Nephron (organoid): ENCODE data around the gene HIPK2.
A peak's percentile ranks its signal among the peaks of the same experiment; 100 is the strongest.

Experiments
- H3K27ac Mint-ChIP-seq, 3 experiments: 2 replicates each; pipeline ENCODE4 v1.8.0; 2020; ENCODE audit warnings: mixed read lengths in 3 of 3, mild to moderate bottlenecking in 2 of 3, moderate library complexity in 1 of 3
- H3K27me3 Mint-ChIP-seq: 2 replicates; pipeline ENCODE4 v1.8.0; 2021; ENCODE audit warnings: low read depth, mild to moderate bottlenecking, moderate library complexity, mixed read lengths
- H3K36me3 Mint-ChIP-seq: 2 replicates; pipeline ENCODE4 v1.8.0; 2020; ENCODE audit warnings: low read depth, mixed read lengths
- H3K4me1 Mint-ChIP-seq: 2 replicates; pipeline ENCODE4 v1.8.0; 2020; ENCODE audit warnings: mixed read lengths
- H3K4me3 Mint-ChIP-seq, 3 experiments: 2 replicates each; pipeline ENCODE4 v1.8.0; 2020; ENCODE audit warnings: mild to moderate bottlenecking in 3 of 3, mixed read lengths in 3 of 3, moderate library complexity in 2 of 3
- H3K9me3 Mint-ChIP-seq: 2 replicates; pipeline ENCODE4 v1.8.0; 2020; ENCODE audit warnings: mixed read lengths
- TF ChIP-seq, protein P1 (sequence below), 3 experiments: fragments of 200-600 bp; sonication (generic); IDR thresholded peaks; one replicate each; pipeline ENCODE4 v1.5.0; 2021; ENCODE audit warnings: antibody characterized with exemption in 3 of 3; ENCODE audit not compliant: unreplicated experiment in 3 of 3

HIPK2 gene

DNA sequence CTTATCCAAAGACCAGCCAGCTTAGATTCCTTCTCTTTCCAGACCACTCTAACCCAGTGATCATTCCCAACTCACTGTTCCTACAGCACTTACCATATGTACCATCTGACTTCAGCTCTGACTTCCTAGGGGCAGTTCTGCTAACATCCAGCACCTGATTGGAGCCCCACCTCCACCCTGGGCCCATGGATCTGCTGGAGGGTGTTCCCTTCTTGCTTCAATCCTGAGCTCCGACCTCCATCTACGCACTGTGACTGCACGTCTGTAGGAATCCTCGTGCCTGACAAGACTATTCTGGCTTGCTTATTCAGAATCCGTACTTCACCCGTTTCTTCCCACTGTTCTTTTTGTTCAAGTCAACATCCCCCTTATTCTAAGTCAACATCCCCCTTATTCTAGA, 57.6 kb downstream of the HIPK2 start:
- no peak overlapping the region for H3K27ac Mint-ChIP-seq
- TF ChIP-seq, protein P1, sequence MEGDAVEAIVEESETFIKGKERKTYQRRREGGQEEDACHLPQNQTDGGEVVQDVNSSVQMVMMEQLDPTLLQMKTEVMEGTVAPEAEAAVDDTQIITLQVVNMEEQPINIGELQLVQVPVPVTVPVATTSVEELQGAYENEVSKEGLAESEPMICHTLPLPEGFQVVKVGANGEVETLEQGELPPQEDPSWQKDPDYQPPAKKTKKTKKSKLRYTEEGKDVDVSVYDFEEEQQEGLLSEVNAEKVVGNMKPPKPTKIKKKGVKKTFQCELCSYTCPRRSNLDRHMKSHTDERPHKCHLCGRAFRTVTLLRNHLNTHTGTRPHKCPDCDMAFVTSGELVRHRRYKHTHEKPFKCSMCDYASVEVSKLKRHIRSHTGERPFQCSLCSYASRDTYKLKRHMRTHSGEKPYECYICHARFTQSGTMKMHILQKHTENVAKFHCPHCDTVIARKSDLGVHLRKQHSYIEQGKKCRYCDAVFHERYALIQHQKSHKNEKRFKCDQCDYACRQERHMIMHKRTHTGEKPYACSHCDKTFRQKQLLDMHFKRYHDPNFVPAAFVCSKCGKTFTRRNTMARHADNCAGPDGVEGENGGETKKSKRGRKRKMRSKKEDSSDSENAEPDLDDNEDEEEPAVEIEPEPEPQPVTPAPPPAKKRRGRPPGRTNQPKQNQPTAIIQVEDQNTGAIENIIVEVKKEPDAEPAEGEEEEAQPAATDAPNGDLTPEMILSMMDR (IDR thresholded peaks at IDR 0.05; ENCODE audit: unreplicated experiment in 3 of 3) = no peak

DNA sequence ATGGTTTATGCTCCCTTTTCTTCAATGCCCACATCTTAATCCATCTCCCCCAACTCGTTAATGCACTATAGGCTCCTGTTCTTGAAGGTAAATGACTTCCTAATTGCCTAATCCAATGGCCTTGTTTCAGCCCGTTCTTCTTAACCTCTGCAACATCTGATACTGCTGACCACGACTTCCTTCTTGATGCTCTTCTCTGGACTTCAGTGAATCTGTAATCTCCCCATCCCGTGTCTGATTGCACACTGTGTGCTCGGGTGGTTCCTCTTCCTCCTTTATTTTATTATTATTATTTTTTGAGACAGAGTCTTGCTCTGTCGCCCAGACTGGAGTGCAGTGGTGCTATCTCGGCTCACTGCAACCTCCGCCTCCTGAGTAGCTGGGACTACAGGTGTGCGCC, 58.9 kb downstream of the HIPK2 start:
- Mint-ChIP-seq H3K36me3 (peaks cover 35% of the 10 kb centered on the region), H3K27me3 (no peaks in the 10 kb centered on the region), H3K9me3 (no peaks in the 10 kb centered on the region), H3K4me3 (no peak overlapping the region), H3K4me1 (no peaks in the 10 kb centered on the region), H3K27ac (no peak overlapping the region)
- TF ChIP-seq, protein P1 (IDR thresholded peaks at IDR 0.05; ENCODE audit: unreplicated experiment in 3 of 3) = no peak

More for the DNA sequence above, 57.6 kb downstream of the HIPK2 start:
- Mint-ChIP-seq H3K27me3 (no peaks in the 10 kb centered on the region), H3K4me1 (peaks cover 4% of the 10 kb centered on the region), H3K9me3 (no peaks in the 10 kb centered on the region), H3K4me3 (no peak overlapping the region), H3K36me3 (peaks cover 24% of the 10 kb centered on the region)

- Mint-ChIP-seq H3K4me1 (no peaks in the 10 kb centered on the region), H3K4me3 (no peak overlapping the region), H3K36me3 (peaks cover 35% of the 10 kb centered on the region), H3K9me3 (no peaks in the 10 kb centered on the region), H3K27ac (no peak overlapping the region), H3K27me3 (no peaks in the 10 kb centered on the region)
- TF ChIP-seq, protein P1 (IDR thresholded peaks at IDR 0.05; ENCODE audit: unreplicated experiment in 3 of 3) = no peak
Observed at GRCh38 chr7:139718141-139718540, 59.7 kb downstream of the HIPK2 start.

DNA sequence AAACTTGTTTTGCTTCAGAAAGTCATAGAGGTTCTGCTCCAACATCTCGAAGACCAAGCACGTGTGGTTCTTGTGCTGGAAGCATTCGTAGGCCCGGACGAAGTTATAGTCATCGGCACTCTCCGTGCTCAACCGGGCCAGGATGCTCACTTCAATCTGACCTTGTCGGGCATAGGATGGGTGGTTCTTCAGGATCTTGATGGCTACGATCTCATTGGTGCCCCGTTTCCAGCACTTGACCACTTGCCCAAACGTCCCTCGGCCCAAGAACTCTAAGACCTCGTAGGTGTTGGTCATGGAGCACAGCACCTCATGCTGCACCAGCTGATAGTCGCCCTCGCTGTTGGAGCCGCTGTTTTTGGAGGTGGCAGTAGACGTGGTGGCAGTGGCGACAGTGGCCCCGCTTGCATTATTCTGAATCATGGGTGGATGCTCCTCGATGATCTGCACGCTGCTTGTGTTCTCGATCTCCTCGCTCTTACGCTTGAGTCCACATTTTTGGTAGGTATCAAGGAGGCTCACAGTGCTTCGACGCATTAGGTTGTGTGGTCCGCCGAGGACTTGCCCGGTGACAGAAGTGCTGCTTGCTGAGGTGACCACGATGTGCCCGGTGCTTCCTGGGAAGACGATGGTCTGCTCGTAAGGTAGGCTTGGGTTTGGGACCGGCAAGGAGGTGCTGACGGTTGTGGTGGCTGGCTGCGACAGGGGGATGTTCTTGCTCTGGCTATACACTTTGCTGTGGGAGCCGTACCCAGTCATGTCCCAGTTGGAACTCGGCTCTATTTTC, 61.4 kb downstream of the HIPK2 start:
- no peaks in the 10 kb centered on the region for H3K9me3 Mint-ChIP-seq

GRCh38 chr7:139715194-139715815, 62.5 kb downstream of the HIPK2 start:
- Mint-ChIP-seq H3K27me3 (no peaks in the 10 kb centered on the region), H3K9me3 (no peaks in the 10 kb centered on the region), H3K4me3 (no peak overlapping the region), H3K27ac (peak overlapping the region in 1 of 3 experiments; percentile 37), H3K4me1 (peaks cover 6% of the 10 kb centered on the region), H3K36me3 (peaks cover 57% of the 10 kb centered on the region)
- TF ChIP-seq, protein P1 (IDR thresholded peaks at IDR 0.05; ENCODE audit: unreplicated experiment in 3 of 3) = no peak

More for the DNA sequence above, 61.4 kb downstream of the HIPK2 start:
- Mint-ChIP-seq H3K4me3 (no peak overlapping the region), H3K27me3 (no peaks in the 10 kb centered on the region), H3K27ac (no peak overlapping the region), H3K36me3 (peaks cover 50% of the 10 kb centered on the region), H3K4me1 (no peaks in the 10 kb centered on the region)
- TF ChIP-seq, protein P1 (IDR thresholded peaks at IDR 0.05; ENCODE audit: unreplicated experiment in 3 of 3) = no peak
